NCI-H1105 treated with DMSO at 0.1 percent for 48 hours (cell line): ENCODE measurements around the gene COL4A2.
"Not testable (repeated sequence)": the region's sequence is repeated elsewhere in the genome, so short reads cannot be mapped to it uniquely, and the experiment has no call there.

Source experiments
- DNase-seq: peaks from one replicate; lab custom pipeline; 2025; lab: John Stamatoyannopoulos, UW

The COL4A2 gene

GRCh38 chr13:110379905-110380341 is 72.8 kb downstream of the COL4A2 start:
- no peak for DNase-seq

- no peak for DNase-seq
Measured at GRCh38 chr13:110380359-110381028, 73.4 kb downstream of the COL4A2 start.

GRCh38 chr13:110381029-110381360 is 73.9 kb downstream of the COL4A2 start:
- no peak for DNase-seq

GRCh38 chr13:110382229-110382628 is 75.1 kb downstream of the COL4A2 start:
- DNase-seq, result no peak

- no peak for DNase-seq
Measured at GRCh38 chr13:110382830-110383229, 75.7 kb downstream of the COL4A2 start.

- no peak for DNase-seq
Measured at GRCh38 chr13:110387451-110388107, 80.5 kb downstream of the COL4A2 start.

GRCh38 chr13:110388108-110388943 is 81.2 kb downstream of the COL4A2 start:
- no peak for DNase-seq

GRCh38 chr13:110390567-110390966 is 83.5 kb downstream of the COL4A2 start:
- DNase-seq, result no peak

- DNase-seq, result no peak
Measured at GRCh38 chr13:110391273-110391672, 84.2 kb downstream of the COL4A2 start.

- DNase-seq, result no peak
Measured at GRCh38 chr13:110392510-110393240, 85.6 kb downstream of the COL4A2 start.

GRCh38 chr13:110393761-110394160 is 86.7 kb downstream of the COL4A2 start:
- no peak for DNase-seq

GRCh38 chr13:110394371-110394841 is 87.3 kb downstream of the COL4A2 start:
- no peak for DNase-seq

GRCh38 chr13:110395616-110396015 is 88.5 kb downstream of the COL4A2 start:
- not testable (repeated sequence) for DNase-seq

GRCh38 chr13:110396476-110396875 is 89.4 kb downstream of the COL4A2 start:
- DNase-seq, result no peak

- DNase-seq, result no peak
Measured at GRCh38 chr13:110396913-110397381, 89.9 kb downstream of the COL4A2 start.

GRCh38 chr13:110397436-110398115 is 90.5 kb downstream of the COL4A2 start:
- no peak for DNase-seq

GRCh38 chr13:110398564-110399507 is 91.8 kb downstream of the COL4A2 start:
- no peak for DNase-seq

GRCh38 chr13:110399801-110400200 is 92.7 kb downstream of the COL4A2 start:
- no peak for DNase-seq

- no peak for DNase-seq
Measured at GRCh38 chr13:110400786-110401533, 93.9 kb downstream of the COL4A2 start.
